Endothelial cell of umbilical vein (primary cell): ENCODE data around the gene UNC119. TPM values are rescaled to one million over a fixed set of nuclear protein-coding genes. Genes with fewer than 3 reads are reported as not detected.

Source experiments
- BruUV-seq: library from RNA; stranded (reverse); fragments of 400-500 nt; replicated peaks from 2 replicates; lab custom pipeline; 2021; lab: Mats Ljungman, UMichigan
- CTCF ChIA-PET: fragments of 300-600, 350-600 bp; sonication (Branson Sonifier 250); formaldehyde crosslinking; loops from one replicate; lab custom pipeline; 2021; ENCODE audit warnings: antibody characterized with exemption, inconsistent platforms; lab: Charles Lee
- POLR2A ChIA-PET: fragments of 300-600, 350-600 bp; sonication (Branson Sonifier 250); formaldehyde crosslinking; loops from one replicate; lab custom pipeline; 2021; ENCODE audit warnings: antibody characterized with exemption, inconsistent platforms; lab: Charles Lee
- DNase-seq: peaks from one replicate; pipeline ENCODE4 v3.0.0-alpha.2; 2011; ENCODE audit warnings: low read depth, low spot score
- FAIRE-seq: peaks from 2 replicates; lab custom pipeline; 2011; peaks lifted over from hg19 to GRCh38; lab: Jason Lieb, UNC
- H2AFZ ChIP-seq: 2 replicates; pipeline ENCODE4 v1.6.0; 2012; ENCODE audit warnings: low read depth, low read length, control low read depth, inconsistent platforms
- H3K27ac ChIP-seq: 2 replicates; pipeline ENCODE4 v1.5.1; 2011; ENCODE audit warnings: low read depth, mild to moderate bottlenecking, control low read depth, low read length, moderate library complexity; ENCODE audit not compliant: insufficient read depth
- H3K27me3 ChIP-seq, 2 experiments: 2 replicates each; pipeline versions ENCODE4 v1.6.0 to v1.6.1; 2011; ENCODE audit warnings: low read length in 2 of 2, mixed read lengths in 1 of 2; ENCODE audit not compliant: control insufficient read depth in 2 of 2, insufficient read depth in 2 of 2
- H3K36me3 ChIP-seq, 2 experiments: 2 replicates in 1 of 2; 3 replicates in 1 of 2; pipeline ENCODE4 v1.5.1; 2011; ENCODE audit warnings: low read length in 2 of 2, mild to moderate bottlenecking in 1 of 2, moderate library complexity in 1 of 2; ENCODE audit not compliant: control insufficient read depth in 2 of 2, insufficient read depth in 2 of 2; ENCODE audit errors: extremely low read depth in 1 of 2
- H3K4me1 ChIP-seq: 3 replicates; pipeline ENCODE4 v1.5.1; 2011; ENCODE audit warnings: mild to moderate bottlenecking, low read length; ENCODE audit not compliant: control insufficient read depth, insufficient read depth; ENCODE audit errors: extremely low read depth
- H3K4me2 ChIP-seq: 2 replicates; pipeline ENCODE4 v1.6.1; 2011; ENCODE audit warnings: low read length, control low read depth, mixed read lengths; ENCODE audit not compliant: insufficient read depth
- H3K4me3 ChIP-seq, 3 experiments: fragments of 200-600 bp in 1 of 3; sonication (generic), shearing (Covaris generic) in 1 of 3; replicated peaks in 1 of 3; 2 replicates each; pipeline ENCODE4 v1.5.1; 2011 to 2016; ENCODE audit warnings: control low read depth in 3 of 3, low read length in 3 of 3, mild to moderate bottlenecking in 2 of 3, inconsistent platforms in 1 of 3, low read depth in 1 of 3, moderate library complexity in 1 of 3; ENCODE audit not compliant: insufficient read depth in 1 of 3
- H3K79me2 ChIP-seq: 2 replicates; pipeline ENCODE4 v1.6.0; 2012; ENCODE audit warnings: low read length, inconsistent platforms; ENCODE audit not compliant: control insufficient read depth, insufficient read depth
- H3K9ac ChIP-seq: replicated peaks from 2 replicates; pipeline ENCODE3; 2011; ENCODE audit warnings: low read length, control low read depth; ENCODE audit not compliant: insufficient read depth; ENCODE audit errors: extremely low read depth
- H3K9me1 ChIP-seq: replicated peaks from 3 replicates; pipeline ENCODE4 v1.6.0; 2011; ENCODE audit warnings: mild to moderate bottlenecking, low read length; ENCODE audit not compliant: control insufficient read depth, insufficient read depth; ENCODE audit errors: extremely low read depth
- H3K9me3 ChIP-seq: replicated peaks from 2 replicates; pipeline ENCODE4 v1.5.1; 2012; ENCODE audit warnings: low read length, inconsistent platforms; ENCODE audit not compliant: control insufficient read depth, insufficient read depth
- H4K20me1 ChIP-seq: replicated peaks from 2 replicates; pipeline ENCODE3; 2011; ENCODE audit warnings: mild to moderate bottlenecking, low read length; ENCODE audit not compliant: control insufficient read depth, insufficient read depth; ENCODE audit errors: extremely low read depth
- CTCF ChIP-seq, 2 donors: IDR thresholded peaks; 1 replicate in 1 of 2; 2 replicates in 1 of 2; pipeline ENCODE4 v1.5.1; 2011; ENCODE audit warnings: low read length in 2 of 2, mild to moderate bottlenecking in 2 of 2, moderate library complexity in 2 of 2, control low read depth in 1 of 2, inconsistent platforms in 1 of 2, low read depth in 1 of 2; ENCODE audit not compliant: insufficient read depth in 1 of 2; ENCODE audit errors: extremely low read depth in 1 of 2
- EZH2 ChIP-seq: IDR thresholded peaks from 2 replicates; pipeline ENCODE4 v1.6.1; 2012; ENCODE audit warnings: borderline replicate concordance, low read depth, mild to moderate bottlenecking, moderate library complexity, low read length, inconsistent platforms; ENCODE audit not compliant: severe bottlenecking
- FOS ChIP-seq: IDR thresholded peaks from 2 replicates; pipeline ENCODE4 v1.6.1; 2011; ENCODE audit warnings: mild to moderate bottlenecking, low read length, moderate library complexity, borderline replicate concordance; ENCODE audit not compliant: insufficient read depth
- GATA2 ChIP-seq: IDR thresholded peaks from 2 replicates; pipeline ENCODE4 v1.7.0; 2011; ENCODE audit warnings: low read depth, mild to moderate bottlenecking, moderate library complexity, mixed read lengths, low read length; ENCODE audit not compliant: insufficient read length, insufficient read depth
- JUN ChIP-seq: IDR thresholded peaks from 2 replicates; pipeline ENCODE4 v1.6.1; 2011; ENCODE audit warnings: borderline replicate concordance, low read depth; ENCODE audit not compliant: insufficient read length, insufficient read depth
- MAX ChIP-seq: IDR thresholded peaks from 2 replicates; pipeline ENCODE4 v1.6.1; 2011; ENCODE audit not compliant: insufficient read depth, insufficient read length
- MYC ChIP-seq: IDR thresholded peaks from one replicate; pipeline ENCODE4 v1.6.1; 2011; ENCODE audit warnings: mild to moderate bottlenecking, low read depth, low read length
- POLR2A ChIP-seq: IDR thresholded peaks from 2 replicates; pipeline ENCODE4 v1.6.1; 2012; ENCODE audit warnings: low read depth, mild to moderate bottlenecking, control low read depth, low read length
- POLR2AphosphoS5 ChIP-seq: IDR thresholded peaks from 2 replicates; pipeline ENCODE4 v1.6.1; 2012; ENCODE audit warnings: low read depth, mild to moderate bottlenecking, control low read depth, low read length, moderate library complexity; ENCODE audit not compliant: insufficient read depth
- dilution Hi-C: fragments of 300-500 bp; cut with MboI; formaldehyde crosslinking; loops from one replicate; pipeline ENCODE4 v1.15.0; 2019; ENCODE audit warnings: low sequenced_read_pairs; ENCODE audit not compliant: extremely low pct_ligation_motif_present
- intact Hi-C: fragments of 100-400 bp; cut with micrococcal nuclease; formaldehyde crosslinking; loops from one replicate; pipeline ENCODE4 v1.10.0; 2022
- polyA plus RNA-seq, 4 experiments: library from polyadenylated mRNA; depleted of rRNA in 3 of 4; stranded (reverse) in 3 of 4; unstranded in 1 of 4; fragments of >200 nt; gene quantifications; 2 replicates each; pipeline versions ENCODE4 v1.2.1 to v1.2.3, GENCODE V29; 2011 to 2012; ENCODE audit warnings: missing spikeins in 1 of 4
- total RNA-seq: library from RNA; stranded (reverse); gene quantifications from 2 replicates; pipeline ENCODE4 v1.2.3, GENCODE V29; 2021

UNC119 gene
- total and polyA plus RNA-seq, 2 donors (not counting 3 experiments of a cell fraction or from before 2014, with no cell fraction given), result 26.3 to 67.8 TPM

- no peaks in the 10 kb centered on the region for H3K36me3 ChIP-seq
- H3K27ac ChIP-seq, result no peak overlapping the region
- H4K20me1 ChIP-seq, result no peaks in the 10 kb centered on the region
- no peak overlapping the region for H3K9ac ChIP-seq
- DNase-seq (no peak), FAIRE-seq (no peak)
- ChIA-PET POLR2A (no interaction called here), CTCF (interaction anchor here (1.1 kb wide), 1 partner anchor 111 kb away, joined by 3 read pairs; no protein-coding TSS in a partner anchor)
- no peaks in the 10 kb centered on the region for H3K79me2 ChIP-seq
- no peak for TF ChIP-seq MAX
- TF ChIP-seq CTCF (IDR thresholded peaks at IDR 0.05; ENCODE audit: extremely low read depth in 1 of 2, insufficient read depth in 1 of 2, low read depth in 1 of 2, low read length in 2 of 2), result no peak
- TF ChIP-seq MYC, result no peak
- TF ChIP-seq POLR2AphosphoS5, result no peak
- TF ChIP-seq FOS, result no peak
- no peak for TF ChIP-seq POLR2A
- no peak for TF ChIP-seq GATA2
- TF ChIP-seq JUN, result no peak
- no peak for TF ChIP-seq EZH2
- dilution Hi-C loops, result no loop called here
- BruUV-seq, result no TSS peak
- intact Hi-C loops, result no loop called here
- H3K27me3 ChIP-seq, result peaks cover 1 to 16% of the 10 kb centered on the region in 2 experiments
- H3K9me1 ChIP-seq, result no peaks in the 10 kb centered on the region
- H3K4me1 ChIP-seq, result no peaks in the 10 kb centered on the region
- H2AFZ ChIP-seq, result no peak overlapping the region
- no peak overlapping the region for H3K4me2 ChIP-seq
- H3K9me3 ChIP-seq, result no peaks in the 10 kb centered on the region
- no peak overlapping the region for H3K4me3 ChIP-seq
These were observed 50.8 kb downstream of the UNC119 start for GRCh38 chr17:28501421-28502284.
